SKM-1 (cell line): ENCODE data around the gene CDC73.
"Not testable (repeated sequence)": the region's sequence is repeated elsewhere in the genome, so short reads cannot be mapped to it uniquely, and the experiment has no call there.

ENCODE experiments used
- DNase-seq: peaks from one replicate; lab custom pipeline; 2025; ENCODE audit not compliant: unreplicated experiment; lab: John Stamatoyannopoulos, UW

The CDC73 gene

GRCh38 chr1:193113258-193113991, 8.4 kb upstream of the CDC73 start:
- DNase-seq, result no peak

DNA sequence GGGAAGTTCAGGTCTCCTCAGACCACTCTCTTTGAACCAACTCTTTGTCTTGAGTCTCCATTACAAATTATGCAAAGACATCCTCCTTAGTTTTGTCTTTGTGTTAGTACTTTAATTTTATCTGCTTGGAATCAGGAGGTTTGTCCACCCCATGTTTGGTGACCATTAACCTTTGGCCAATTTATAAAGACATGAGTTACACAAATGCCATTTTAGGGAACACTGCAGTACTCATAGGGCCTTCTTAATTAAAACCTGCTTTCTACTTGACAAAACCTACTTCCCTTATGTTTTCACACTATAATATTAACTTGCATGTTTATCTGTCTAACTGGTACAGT, 7.9 kb upstream of the CDC73 start:
- no peak for DNase-seq

DNA sequence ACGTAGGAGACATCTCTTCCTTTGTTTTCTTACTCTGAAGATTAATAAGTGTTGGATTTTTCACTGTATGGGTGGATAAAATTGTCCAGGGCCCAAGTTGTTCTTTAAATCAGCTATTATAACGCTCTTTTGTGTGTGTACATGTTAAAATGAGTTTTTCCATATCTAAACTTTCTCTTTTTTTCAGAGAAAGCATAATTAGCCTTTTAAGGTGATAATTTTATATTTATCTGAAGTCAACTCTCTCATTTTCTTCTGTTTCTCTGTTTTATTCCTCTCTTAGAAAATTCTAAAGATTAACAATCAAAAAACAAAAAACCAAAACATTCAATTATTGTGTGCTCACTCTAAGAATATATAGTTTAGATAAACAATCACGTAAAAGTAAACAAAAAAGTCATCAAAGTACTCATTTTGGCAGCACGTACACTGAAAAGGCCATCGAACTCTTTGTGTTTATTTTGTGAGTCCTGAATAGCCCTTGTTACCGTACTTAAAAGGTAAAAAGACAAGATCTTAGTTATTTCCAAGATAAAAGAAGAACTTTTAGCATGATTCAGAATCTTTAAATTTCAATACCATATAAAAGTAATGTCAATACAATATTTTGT, 7.2 kb upstream of the CDC73 start:
- no peak for DNase-seq

- no peak for DNase-seq
Measured at GRCh38 chr1:193115629-193116227, 6.1 kb upstream of the CDC73 start.

DNA sequence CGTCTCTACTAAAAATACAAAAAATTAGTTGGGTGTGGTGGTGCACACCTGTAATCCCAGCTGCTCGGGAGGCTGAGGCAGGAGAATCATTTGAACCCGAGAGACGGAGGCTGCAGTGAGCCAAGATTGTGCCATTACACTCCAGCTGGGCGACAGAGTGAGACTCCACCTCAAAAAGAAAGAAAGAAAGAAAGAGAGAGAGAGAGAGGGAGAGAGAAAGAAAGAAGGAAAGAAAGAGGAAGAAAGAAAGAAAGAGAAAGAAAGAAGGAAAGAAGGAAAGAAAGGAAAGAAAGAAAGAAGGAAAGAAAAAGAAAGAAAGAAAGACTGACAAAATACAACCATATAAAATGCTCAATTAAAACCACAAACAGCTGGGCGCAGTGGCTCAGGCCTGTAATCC, 4.7 kb upstream of the CDC73 start:
- DNase-seq, result not testable (repeated sequence)

DNA sequence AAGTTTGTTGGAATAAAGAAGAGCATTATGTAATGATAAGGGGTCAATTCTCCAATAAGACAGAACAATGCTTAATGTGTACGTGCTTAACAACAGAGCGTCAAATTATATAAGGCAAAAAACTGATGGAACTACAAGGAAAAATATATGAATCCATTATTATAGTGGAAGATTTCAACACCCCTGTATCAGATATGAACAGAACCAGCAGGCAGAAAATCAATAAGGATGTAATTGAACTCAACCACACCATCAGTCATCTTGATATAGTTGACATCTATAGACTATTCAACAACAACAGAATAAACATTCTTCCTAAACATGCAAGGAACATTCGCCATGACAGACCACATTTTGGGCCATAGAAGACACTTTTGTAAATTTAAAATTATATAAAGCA, 3.6 kb upstream of the CDC73 start:
- DNase-seq, result no peak

DNA sequence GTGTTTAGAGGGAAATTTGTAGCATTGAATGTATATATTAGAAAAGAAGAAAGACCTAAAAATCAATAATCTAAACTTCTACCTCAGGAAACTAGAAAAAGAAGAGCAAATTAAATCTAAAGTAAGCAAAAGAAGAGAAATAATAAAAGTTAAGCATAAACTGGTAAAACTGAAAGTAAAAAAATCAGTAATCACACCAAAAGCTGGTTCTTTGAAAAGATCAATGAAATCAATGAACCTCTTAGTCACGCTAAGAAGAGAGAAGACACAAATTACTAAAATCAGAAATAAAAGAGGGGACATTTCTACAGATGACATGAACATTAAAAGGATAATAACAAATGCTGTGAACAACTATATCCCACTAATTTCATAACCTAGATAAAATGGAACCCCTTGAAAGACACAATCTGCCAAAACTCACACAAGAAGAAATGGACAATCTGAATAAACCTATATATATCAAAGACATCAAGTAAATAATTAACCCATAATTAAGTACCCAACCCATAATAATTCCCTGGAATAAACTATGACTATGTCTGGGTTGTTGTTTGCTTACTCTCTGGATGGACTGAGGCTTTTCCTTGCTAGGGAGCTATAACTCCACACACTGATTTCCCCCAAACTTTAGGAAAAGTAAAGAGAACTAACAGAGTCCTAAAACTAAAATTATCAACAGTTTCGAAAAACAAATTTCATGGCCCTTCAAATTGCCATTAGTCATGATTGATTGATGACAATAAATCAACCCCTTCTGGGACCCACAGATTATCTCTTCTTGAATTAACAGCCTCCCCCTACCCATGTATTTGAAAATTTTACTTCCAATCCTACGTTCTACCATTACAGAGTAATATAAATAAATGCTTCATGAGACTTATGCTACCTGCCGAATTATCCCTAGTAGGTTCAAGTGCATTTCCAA, 2.8 kb upstream of the CDC73 start:
- DNase-seq, result no peak

DNA sequence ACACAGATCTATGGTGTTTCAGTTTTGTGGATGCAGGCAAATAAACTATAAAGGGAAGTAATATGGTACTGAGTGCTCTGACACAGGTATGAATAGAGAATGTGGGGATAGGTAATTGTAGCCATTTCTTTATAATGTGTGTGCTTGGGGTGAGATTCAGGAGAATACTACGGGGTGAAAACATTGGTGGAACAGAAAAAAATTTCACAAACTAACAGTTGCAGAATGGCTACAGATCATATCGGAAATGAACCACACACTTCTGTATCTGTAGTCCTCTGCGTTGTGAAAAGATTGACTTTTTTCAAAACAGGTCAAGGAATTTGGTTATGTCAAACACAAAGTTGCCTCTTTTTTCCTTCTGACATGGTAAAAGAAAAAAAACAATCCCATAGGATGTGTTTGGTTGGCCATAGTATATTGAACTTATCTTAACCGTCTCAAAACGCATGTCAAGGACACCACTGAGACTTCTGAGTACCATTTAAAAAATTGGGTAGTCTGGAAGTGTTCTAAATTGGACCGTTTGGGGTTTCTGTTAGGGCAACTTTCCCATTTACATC, 1.1 kb upstream of the CDC73 start:
- DNase-seq, result no peak

DNA sequence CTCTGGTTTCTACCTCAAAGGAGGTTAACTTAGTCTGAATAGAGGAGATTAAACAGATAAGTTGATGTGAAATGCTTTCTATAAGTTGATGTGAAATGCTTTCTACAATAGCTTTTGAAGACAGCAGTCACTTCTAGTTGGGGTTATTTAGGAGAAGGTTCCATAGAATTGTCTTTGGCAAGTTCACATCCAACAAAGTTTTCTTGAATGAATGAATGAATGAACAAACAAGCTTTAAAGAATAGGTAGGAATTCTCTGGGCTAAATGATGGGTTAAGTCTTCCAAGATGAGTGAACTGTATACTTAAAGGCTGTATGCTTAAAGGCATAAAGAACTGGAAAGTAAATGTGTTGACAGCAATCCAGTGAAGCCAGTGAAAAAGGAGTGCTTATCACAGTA, 1.9 kb downstream of the CDC73 start:
- DNase-seq, result no peak

GRCh38 chr1:193125369-193125768, 3.5 kb downstream of the CDC73 start:
- no peak for DNase-seq

GRCh38 chr1:193131266-193131860, 9.5 kb downstream of the CDC73 start:
- DNase-seq, result no peak

- DNase-seq, result no peak
Measured at GRCh38 chr1:193140254-193140653, 18.4 kb downstream of the CDC73 start.

DNA sequence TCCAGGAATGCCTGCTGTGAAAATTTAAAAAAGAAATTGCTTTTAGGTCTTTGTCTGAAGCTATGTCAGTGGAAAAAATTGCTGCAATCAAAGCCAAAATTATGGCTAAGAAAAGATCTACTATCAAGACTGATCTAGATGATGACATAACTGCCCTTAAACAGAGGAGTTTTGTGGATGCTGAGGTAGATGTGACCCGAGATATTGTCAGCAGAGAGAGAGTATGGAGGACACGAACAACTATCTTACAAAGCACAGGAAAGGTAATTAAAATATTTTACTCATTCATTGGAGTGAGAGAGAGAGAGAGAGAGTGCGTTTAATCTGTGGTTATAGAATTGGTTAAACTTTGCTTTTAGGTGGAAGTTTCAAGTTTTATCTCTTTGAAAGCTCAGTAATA, 20.0 kb downstream of the CDC73 start:
- no peak for DNase-seq

DNA sequence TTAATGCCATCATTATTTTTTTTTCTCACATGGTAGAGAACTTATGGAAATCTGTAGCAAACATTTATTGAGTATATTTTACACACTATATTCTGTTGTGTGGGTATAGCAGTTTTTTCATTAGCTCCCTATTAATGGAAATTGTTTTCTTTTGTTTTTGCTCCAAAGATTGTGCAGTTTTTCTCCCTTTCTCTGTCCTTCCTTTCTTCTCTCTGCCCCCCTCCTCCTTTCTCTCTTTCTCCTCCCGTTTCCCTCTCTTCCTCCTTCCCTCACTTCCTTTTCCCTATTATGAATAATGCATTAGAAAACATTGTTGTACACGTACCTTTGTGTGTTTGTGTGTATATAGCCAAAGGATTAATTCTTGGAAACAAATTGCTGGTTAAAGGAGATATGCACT, 20.6 kb downstream of the CDC73 start:
- DNase-seq, result no peak

DNA sequence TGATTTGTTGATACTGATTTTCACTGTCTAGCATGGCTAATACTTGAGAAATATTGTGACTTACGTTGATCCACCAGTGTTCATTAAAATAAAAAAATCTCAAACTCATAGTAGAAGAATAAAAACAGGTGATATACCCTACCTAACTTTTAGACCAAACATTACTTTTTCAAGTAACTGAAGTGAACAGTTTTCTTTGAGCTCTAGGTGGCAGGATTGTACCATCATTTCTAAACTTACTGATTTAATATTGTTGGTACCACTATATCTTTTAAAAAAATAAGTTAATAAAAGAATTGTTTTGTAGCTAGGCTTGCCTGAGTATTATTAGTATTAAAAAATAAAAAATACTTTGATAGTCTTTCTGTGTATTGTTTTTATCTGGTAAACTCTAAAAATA, 21.5 kb downstream of the CDC73 start:
- DNase-seq, result no peak

DNA sequence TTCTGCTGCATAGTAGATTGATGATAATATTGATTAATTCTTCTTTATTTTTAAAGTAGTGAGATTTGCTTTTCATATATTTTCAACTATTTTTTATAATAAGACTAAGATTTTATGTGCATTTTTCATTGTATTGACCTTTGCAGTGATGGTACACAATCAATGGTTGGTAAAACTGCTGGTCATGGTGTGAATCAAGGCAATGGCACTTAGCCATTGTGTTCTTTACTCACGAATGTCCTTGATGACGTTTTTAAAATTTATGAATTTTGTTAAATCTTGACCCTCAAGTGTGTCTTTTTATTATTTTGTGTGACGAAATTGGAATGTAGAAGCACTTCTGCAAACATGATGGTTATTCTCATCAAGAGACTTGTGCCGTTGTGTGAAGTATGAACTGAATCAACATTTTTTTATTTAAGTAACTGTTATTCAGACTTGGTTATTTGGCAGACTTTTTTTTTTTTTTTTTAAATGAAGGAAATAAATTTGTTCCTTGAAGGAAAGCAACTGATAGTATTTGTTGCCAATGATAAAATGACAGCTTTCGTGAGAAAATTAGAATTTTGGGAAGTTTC, 22.6 kb downstream of the CDC73 start:
- no peak for DNase-seq

DNA sequence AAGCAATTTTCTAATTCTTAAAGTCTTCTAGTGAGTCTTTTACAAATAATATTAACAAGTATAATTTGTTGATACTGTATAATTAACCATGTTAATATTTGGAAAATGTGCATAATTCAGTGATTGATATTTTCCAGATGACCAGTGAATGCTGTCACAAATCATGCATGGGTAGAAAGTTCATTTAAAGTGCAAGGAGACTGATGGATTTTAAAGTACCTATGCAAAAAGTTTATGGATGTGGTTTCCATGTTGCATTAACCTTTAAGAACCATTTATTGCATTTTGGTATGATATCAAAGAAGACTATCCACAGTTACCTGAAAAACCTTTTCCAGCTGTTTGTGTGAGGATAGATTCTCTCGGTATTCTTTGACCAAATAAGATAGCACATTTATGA, 23.2 kb downstream of the CDC73 start:
- no peak for DNase-seq

GRCh38 chr1:193156117-193156821, 34.4 kb downstream of the CDC73 start:
- DNase-seq, result no peak

GRCh38 chr1:193156822-193157142, 35.0 kb downstream of the CDC73 start:
- no peak for DNase-seq

DNA sequence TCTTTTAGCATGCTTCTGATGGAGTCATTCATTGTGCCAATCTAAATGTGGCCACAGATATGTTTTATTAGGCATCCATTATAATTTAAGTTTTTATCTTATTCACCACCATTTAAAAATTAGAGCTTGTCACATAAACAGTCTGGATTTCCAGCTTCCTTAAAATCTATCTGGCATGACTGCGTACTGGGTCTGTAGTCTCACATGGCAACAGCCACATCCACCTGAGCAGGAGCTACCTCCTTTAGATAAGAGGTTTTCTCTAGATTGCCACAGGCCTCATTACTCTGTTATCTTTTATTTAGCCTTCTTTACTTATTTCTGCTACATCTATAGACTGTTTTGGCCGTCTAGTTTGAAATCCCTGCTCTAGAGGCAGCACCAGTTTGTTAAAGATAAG, 35.5 kb downstream of the CDC73 start:
- no peak for DNase-seq
